ENCODE data around the gene B4GALNT3.

The B4GALNT3 gene

GRCh38 chr12:460261-461230, 807 bp downstream of the B4GALNT3 start:
- peak overlapping the region; percentile 27 to 34 for H3K4me3 ChIP-seq (replicated peaks in 1 of 2; ENCODE audit: low read depth in 2 of 2, low read length in 2 of 2)
- TF ChIP-seq, protein P1, sequence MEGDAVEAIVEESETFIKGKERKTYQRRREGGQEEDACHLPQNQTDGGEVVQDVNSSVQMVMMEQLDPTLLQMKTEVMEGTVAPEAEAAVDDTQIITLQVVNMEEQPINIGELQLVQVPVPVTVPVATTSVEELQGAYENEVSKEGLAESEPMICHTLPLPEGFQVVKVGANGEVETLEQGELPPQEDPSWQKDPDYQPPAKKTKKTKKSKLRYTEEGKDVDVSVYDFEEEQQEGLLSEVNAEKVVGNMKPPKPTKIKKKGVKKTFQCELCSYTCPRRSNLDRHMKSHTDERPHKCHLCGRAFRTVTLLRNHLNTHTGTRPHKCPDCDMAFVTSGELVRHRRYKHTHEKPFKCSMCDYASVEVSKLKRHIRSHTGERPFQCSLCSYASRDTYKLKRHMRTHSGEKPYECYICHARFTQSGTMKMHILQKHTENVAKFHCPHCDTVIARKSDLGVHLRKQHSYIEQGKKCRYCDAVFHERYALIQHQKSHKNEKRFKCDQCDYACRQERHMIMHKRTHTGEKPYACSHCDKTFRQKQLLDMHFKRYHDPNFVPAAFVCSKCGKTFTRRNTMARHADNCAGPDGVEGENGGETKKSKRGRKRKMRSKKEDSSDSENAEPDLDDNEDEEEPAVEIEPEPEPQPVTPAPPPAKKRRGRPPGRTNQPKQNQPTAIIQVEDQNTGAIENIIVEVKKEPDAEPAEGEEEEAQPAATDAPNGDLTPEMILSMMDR (IDR thresholded peaks at IDR 0.05; ENCODE audit: low read depth, low read length) = no peak
- no peak for DNase-seq (ENCODE audit: low read depth in 2 of 2)

DNA sequence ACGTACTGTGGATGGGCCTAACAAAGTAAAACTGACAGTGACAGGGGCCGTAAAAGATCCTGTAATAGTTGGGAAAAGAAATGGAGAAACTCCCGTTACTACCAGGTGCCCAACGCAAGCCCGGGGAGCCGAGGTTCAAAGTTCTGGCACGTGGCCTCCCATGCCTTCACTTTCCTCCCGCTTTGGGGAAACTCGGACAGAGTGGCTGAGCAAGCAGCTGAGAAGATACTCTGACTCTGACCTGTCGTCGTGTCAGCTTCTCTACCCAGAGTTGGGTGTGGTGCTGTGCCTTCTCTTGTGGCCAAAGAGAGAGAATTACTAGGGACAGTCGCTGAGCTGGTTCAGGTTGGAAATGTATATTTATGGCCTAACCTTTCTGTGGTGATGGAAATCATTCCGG, 1.7 kb downstream of the B4GALNT3 start:
- no peak overlapping the region for H3K4me3 ChIP-seq (replicated peaks in 1 of 2; ENCODE audit: low read depth in 2 of 2, low read length in 2 of 2)
- DNase-seq (ENCODE audit: low read depth in 2 of 2) = no peak
- TF ChIP-seq, protein P1 (IDR thresholded peaks at IDR 0.05; ENCODE audit: low read depth, low read length) = no peak

DNA sequence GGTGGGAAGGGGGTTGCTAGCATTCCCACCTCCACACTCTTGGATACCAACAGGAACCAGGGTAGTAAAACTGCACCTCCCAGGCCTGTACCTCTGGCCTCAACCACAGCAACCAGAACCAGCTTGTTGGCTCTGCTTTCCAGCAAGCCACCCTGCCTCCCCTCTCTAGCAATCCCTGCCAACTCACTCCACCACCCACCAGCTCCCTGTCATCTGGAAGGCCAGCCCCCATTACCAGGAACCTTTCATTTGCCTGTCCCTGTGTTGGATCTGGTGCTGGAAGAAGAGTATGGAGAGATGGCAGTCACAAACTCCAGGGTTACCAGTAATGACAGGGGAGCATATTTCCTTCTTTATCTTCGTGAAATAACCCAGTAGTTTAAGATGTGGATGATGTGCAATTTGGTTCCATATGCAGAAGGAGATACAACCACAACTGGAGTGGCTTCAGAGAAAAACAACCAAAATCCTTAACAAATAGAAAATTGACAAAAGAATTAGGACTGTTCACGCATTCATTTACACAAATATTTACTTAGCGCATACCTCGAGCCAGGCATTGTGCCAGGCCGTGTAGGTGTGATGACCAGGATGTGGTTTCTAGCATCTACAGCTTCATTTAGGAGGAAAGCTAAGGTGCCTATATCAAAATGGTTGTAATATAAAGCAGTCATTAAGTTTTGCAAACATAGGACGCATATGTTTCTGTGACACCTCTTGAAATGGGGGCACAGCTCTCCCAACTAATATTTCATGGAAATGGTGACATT, 3.4 kb downstream of the B4GALNT3 start:
- TF ChIP-seq, protein P1 (IDR thresholded peaks at IDR 0.05; ENCODE audit: low read depth, low read length) = no peak
- no peak for DNase-seq (ENCODE audit: low read depth in 2 of 2)
- H3K4me3 ChIP-seq (replicated peaks in 1 of 2; ENCODE audit: low read depth in 2 of 2, low read length in 2 of 2) = no peak overlapping the region

DNA sequence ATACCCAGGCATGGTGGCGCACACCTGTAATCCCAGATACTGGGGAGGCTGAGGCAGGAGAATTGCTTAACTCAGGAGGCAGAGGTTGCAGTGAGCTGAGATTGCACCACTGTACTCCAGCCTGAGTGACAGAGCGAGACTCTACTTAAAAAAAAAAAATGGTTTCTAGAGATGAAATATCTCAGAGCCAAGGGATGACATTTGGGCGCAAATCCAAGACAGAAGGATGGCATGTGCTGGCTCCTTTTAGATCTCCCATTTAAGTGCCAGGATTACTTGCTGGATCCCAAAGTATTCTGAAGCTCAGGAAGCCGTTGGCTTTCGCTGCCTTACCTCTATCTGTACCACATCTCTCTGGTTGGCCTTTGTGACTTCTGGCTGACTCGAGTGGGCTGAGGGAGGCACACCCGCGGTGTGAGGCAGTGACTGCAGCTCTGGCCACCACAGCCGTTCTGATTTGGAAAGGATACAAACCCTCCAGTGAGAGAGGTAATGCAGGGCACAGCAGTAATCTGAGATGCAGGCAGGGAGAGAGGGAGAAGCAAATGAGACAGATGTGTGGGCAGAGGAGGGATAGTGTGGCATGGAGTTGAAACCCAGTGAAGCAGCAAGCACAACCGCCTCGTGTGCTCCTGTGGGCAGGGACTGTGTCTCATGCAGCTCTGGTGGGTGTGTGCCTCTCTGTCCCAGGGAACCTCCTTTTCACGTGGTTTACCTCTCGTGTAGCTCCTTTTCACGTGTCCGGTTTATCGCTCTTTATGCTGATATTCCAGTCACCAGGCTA, 4.9 kb downstream of the B4GALNT3 start:
- TF ChIP-seq, protein P1 (IDR thresholded peaks at IDR 0.05; ENCODE audit: low read depth, low read length) = no peak

GRCh38 chr12:466039-466438, 6.3 kb downstream of the B4GALNT3 start:
- H3K4me3 ChIP-seq (replicated peaks in 1 of 2; ENCODE audit: low read depth in 2 of 2, low read length in 2 of 2) = no peak overlapping the region
- DNase-seq (ENCODE audit: low read depth in 2 of 2) = no peak
- TF ChIP-seq, protein P1 (IDR thresholded peaks at IDR 0.05; ENCODE audit: low read depth, low read length) = no peak

More for the DNA sequence above, 4.9 kb downstream of the B4GALNT3 start:
- DNase-seq (ENCODE audit: low read depth in 2 of 2) = no peak
- no peak overlapping the region for H3K4me3 ChIP-seq (replicated peaks in 1 of 2; ENCODE audit: low read depth in 2 of 2, low read length in 2 of 2)

DNA sequence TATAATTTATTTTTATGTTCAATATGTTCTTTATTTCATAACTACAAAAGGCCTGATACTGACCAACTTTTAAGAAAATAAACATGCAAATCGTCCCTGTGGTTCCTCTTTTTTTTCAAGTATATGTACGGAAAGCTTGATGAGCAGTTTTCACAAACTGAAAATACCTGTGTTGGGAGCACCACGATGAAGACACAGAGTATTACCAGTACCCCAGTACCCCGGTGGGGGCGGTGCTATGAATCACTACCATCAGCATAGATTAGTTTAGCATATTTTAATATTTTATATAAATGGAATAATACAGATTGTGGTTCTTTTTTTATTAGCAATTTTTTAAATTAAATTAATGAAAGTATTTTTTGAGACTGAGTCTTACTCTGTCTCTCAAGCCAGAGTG, 7.0 kb downstream of the B4GALNT3 start:
- TF ChIP-seq, protein P1 (IDR thresholded peaks at IDR 0.05; ENCODE audit: low read depth, low read length) = no peak
- no peak for DNase-seq (ENCODE audit: low read depth in 2 of 2)
- H3K4me3 ChIP-seq (replicated peaks in 1 of 2; ENCODE audit: low read depth in 2 of 2, low read length in 2 of 2) = no peak overlapping the region
